Renal pelvis (tissue), 12 donors: ENCODE measurements around the gene BEX5. TPM values are rescaled to one million over a fixed set of nuclear protein-coding genes. Genes with fewer than 3 reads are reported as not detected.
A peak's percentile ranks its signal among the peaks of the same experiment; 100 is the strongest.
"Not testable (repeated sequence)": the region's sequence is repeated elsewhere in the genome, so short reads cannot be mapped to it uniquely, and the experiment has no call there.

ENCODE experiments used
- DNase-seq: peaks from one replicate; pipeline ENCODE4 v3.0.0-alpha.2; 2013
- long read RNA-seq, 16 experiments: transcript quantifications; one replicate each; lab custom pipeline, GENCODE V29; 2026
- polyA plus RNA-seq, 3 donors: library from polyadenylated mRNA; unstranded; fragments of 120-200 nt; gene quantifications; one replicate each; pipeline ENCODE4 v1.2.1, GENCODE V29; 2013; ENCODE audit not compliant: insufficient read length in 3 of 3

BEX5 gene
- 10 to 100 TPM in 2 of 3 donors, 1 to 10 TPM in 1; 9.5 to 13.1 (median 10.0) TPM for polyA plus RNA-seq
- long read RNA-seq, donor 1, partial matches to known transcripts = 0 of 4 reads
- long read RNA-seq, donor 1, other reads (novel, unspliced or antisense) = 0 of 4 reads
- long read RNA-seq, donor 2, transcript BEX5-201 (3 exons, 857 nt) = major isoform, 10 of 10 reads
- long read RNA-seq, donor 2, partial matches to known transcripts = 0 of 10 reads
- long read RNA-seq, donor 2, other reads (novel, unspliced or antisense) = 0 of 10 reads
- long read RNA-seq, donor 3, transcript BEX5-201 (3 exons, 857 nt) = major isoform, 8 of 8 reads
- long read RNA-seq, donor 3, partial matches to known transcripts = 0 of 8 reads
- long read RNA-seq, donor 3, other reads (novel, unspliced or antisense) = 0 of 8 reads
- long read RNA-seq, donor 4, transcript BEX5-201 (3 exons, 857 nt) = major isoform, 6 of 6 reads
- long read RNA-seq, donor 4, partial matches to known transcripts = 0 of 6 reads
- long read RNA-seq, donor 4, other reads (novel, unspliced or antisense) = 0 of 6 reads
- long read RNA-seq, donor 5, transcript BEX5-201 (3 exons, 857 nt) = major isoform, 5 of 5 reads
- long read RNA-seq, donor 5, partial matches to known transcripts = 0 of 5 reads
- long read RNA-seq, donor 5, other reads (novel, unspliced or antisense) = 0 of 5 reads
- long read RNA-seq, donor 6, transcript BEX5-201 (3 exons, 857 nt) = major isoform, 9 of 9 reads
- long read RNA-seq, donor 6, partial matches to known transcripts = 0 of 9 reads
- long read RNA-seq, donor 6, other reads (novel, unspliced or antisense) = 0 of 9 reads
- long read RNA-seq, donor 7, transcript BEX5-201 (3 exons, 857 nt) = major isoform, 6 of 6 reads
- long read RNA-seq, donor 7, partial matches to known transcripts = 0 of 6 reads
- long read RNA-seq, donor 7, other reads (novel, unspliced or antisense) = 0 of 6 reads
- long read RNA-seq, donor 8 = 0 reads
- long read RNA-seq, donor 9, transcript BEX5-201 (3 exons, 857 nt) = major isoform, 11 of 11 reads
- long read RNA-seq, donor 9, partial matches to known transcripts = 0 of 11 reads
- long read RNA-seq, donor 9, other reads (novel, unspliced or antisense) = 0 of 11 reads
- long read RNA-seq, donor 10, transcript BEX5-201 (3 exons, 857 nt) = major isoform, 12 of 12 reads
- long read RNA-seq, donor 10, partial matches to known transcripts = 0 of 12 reads
- long read RNA-seq, donor 10, other reads (novel, unspliced or antisense) = 0 of 12 reads
- long read RNA-seq, donor 11, transcript BEX5-201 (3 exons, 857 nt) = major isoform, 6 of 6 reads
- long read RNA-seq, donor 11, partial matches to known transcripts = 0 of 6 reads
- long read RNA-seq, donor 11, other reads (novel, unspliced or antisense) = 0 of 6 reads
- long read RNA-seq, donor 12, transcript BEX5-201 (3 exons, 857 nt) = major isoform, 19 of 19 reads
- long read RNA-seq, donor 12, partial matches to known transcripts = 0 of 19 reads
- long read RNA-seq, donor 12, other reads (novel, unspliced or antisense) = 0 of 19 reads
- long read RNA-seq, donor 13, transcript BEX5-201 (3 exons, 857 nt) = major isoform, 6 of 6 reads
- long read RNA-seq, donor 13, partial matches to known transcripts = 0 of 6 reads
- long read RNA-seq, donor 13, other reads (novel, unspliced or antisense) = 0 of 6 reads
- long read RNA-seq, donor 14, transcript BEX5-201 (3 exons, 857 nt) = major isoform, 8 of 8 reads
- long read RNA-seq, donor 14, partial matches to known transcripts = 0 of 8 reads
- long read RNA-seq, donor 14, other reads (novel, unspliced or antisense) = 0 of 8 reads
- long read RNA-seq, donor 15, transcript BEX5-201 (3 exons, 857 nt) = major isoform, 15 of 15 reads
- long read RNA-seq, donor 15, partial matches to known transcripts = 0 of 15 reads
- long read RNA-seq, donor 15, other reads (novel, unspliced or antisense) = 0 of 15 reads
- long read RNA-seq, donor 16, transcript BEX5-201 (3 exons, 857 nt) = major isoform, 7 of 7 reads
- long read RNA-seq, donor 16, partial matches to known transcripts = 0 of 7 reads
- long read RNA-seq, donor 16, other reads (novel, unspliced or antisense) = 0 of 7 reads

GRCh38 chrX:102155806-102156179, at the start of gene BEX5:
BEX5 (minus strand) TSS chrX:102155977; CDS start chrX:102154265, 1,712 bp downstream.
- peak; percentile 60 for DNase-seq

DNA sequence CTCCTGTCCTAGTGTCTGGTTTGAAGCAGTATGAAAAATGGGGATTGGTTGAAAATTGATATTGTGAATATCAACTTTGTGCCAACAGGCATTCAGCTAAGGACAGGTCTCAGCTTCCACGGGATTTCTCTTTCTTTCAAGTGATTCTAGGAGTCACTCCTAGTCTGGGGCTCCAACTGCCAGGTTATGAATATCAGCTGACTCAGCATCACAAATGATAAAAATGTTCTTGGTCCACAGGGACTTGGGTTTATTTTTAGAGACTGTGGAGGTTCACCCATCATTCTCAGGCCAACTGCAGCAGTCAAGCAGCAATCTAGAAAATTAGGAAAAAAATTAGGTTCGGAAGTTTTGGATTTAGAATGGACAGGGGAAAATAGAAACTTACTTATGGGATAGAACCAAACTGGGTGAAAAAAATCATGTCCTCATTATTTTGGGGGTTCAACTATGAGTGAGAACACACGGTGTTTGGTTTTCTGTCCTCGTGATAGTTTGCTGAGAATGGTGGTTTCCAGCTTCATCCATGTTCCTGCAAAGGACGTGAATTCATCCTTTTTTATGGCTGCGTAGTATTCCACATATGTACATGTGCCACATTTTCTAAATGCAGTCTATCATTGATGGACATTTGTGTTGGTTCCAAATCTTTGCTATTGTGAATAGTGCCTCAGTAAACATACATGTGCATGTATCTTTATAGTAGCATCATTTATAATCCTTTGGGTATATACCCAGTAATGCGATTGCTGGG, 30.4 kb upstream of the BEX5 start:
- DNase-seq = no peak

GRCh38 chrX:102154900-102155805, 624 bp downstream of the BEX5 start:
- no peak for DNase-seq

- DNase-seq = no peak
Observed at GRCh38 chrX:102154218-102154860, 1.4 kb downstream of the BEX5 start.

- not testable (repeated sequence) for DNase-seq
Observed at GRCh38 chrX:102142274-102142673, 13.5 kb downstream of the BEX5 start, which contains the start of gene TCEAL6. TCEAL6 (minus strand) TSS chrX:102142481.

- not testable (repeated sequence) for DNase-seq
Observed at GRCh38 chrX:102141631-102142030, 14.1 kb downstream of the BEX5 start.

DNA sequence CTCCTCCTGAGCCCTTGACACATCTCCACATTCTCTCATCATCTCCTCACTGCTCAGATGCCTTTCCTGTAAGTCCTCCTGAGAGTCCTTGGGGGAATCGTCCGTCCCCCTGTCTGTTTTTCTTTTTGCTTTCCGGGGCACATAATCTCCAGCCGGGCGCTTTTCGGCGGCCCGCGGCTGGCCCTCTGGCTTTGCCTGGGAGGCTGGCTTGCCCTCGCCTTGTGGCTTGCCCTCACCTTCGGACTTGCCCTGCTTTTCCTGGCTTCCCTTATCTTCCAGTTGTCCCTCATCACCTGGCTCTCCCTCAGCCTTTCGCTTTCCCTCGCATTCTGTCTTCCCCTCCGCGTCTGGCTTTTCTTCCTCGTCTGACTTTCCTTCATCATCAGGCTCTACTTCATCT, 14.9 kb downstream of the BEX5 start:
- DNase-seq = not testable (repeated sequence)

DNA sequence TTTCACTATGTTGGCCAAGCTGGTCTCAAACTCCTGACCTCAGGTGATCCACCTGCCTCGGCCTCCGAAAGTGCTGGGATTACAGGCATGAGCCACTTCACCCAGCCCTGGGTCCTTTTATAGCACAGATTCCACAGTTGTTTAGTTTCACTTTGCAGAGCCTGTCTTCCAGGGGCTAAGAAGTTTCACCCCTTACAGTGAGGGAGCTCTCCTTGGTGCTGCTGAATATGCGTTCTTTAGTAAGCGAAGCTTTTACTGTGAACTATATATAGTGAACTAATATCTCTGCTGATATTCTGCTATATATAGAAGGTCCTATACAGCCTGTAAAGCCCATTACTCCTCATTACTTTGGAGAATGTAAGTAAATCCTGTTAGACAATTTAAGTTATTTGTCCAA, 17.7 kb downstream of the BEX5 start:
- DNase-seq = no peak

GRCh38 chrX:102129473-102129872, 26.3 kb downstream of the BEX5 start:
- no peak for DNase-seq

- no peak for DNase-seq
Observed at GRCh38 chrX:102126863-102127262, 28.9 kb downstream of the BEX5 start.

- DNase-seq = not testable (repeated sequence)
Observed at GRCh38 chrX:102126080-102126818, 29.5 kb downstream of the BEX5 start.

DNA sequence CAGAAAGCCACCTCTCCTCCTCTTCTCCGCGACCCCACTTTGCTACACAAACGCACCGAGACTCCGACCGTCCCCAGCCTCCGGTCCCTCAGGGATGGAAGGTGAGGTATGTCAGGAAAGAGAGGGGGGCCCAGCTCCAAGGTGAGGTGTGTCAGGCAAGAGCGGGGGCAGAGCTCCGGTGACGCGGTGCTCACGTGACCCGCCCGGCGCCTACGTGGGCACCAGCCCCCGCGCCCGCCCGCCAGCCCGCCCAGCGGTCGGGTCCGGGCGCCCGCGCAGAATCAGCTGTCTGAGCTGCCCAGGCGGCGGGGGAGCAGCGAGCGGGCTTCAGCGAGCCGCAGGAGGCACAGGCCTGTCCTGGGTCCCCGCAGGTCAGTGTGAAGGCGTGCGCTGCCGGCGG, 30.3 kb downstream of the BEX5 start, which contains the start of gene TCEAL2:
Gene TCEAL2 (plus strand): TSS at position 244 of the 400 bp plus-strand sequence. CDS start 1,152 bp downstream, outside the sequence.
- DNase-seq = peak; percentile 16

GRCh38 chrX:102125014-102125413, 30.8 kb downstream of the BEX5 start:
- not testable (repeated sequence) for DNase-seq

GRCh38 chrX:102115748-102116147, 40.0 kb downstream of the BEX5 start:
- DNase-seq = no peak

DNA sequence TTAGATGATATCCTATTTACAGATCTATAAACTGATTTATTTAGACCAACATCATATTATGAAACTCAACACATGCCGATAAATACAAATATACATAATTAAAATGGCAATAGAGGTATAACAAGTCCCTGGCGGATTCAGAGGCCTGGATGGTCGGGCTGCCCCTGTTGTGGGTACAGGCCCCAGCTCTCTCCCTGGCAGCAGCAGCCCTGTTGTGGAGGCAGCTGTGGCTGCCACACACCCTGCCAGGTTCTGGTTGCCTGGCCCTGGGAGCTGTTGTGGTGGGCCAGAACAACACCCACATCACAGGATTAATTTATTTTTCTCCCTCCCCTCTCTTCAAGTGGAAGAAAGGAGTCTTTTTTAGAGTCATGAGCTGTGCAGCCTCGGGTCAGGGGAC, 42.4 kb downstream of the BEX5 start:
- no peak for DNase-seq
